Measurements from ENCODE around the gene LY86. TPM values are rescaled to one million over a fixed set of nuclear protein-coding genes. Genes with fewer than 3 reads are reported as not detected.
A peak's percentile ranks its signal among the peaks of the same experiment; 100 is the strongest.

LY86 gene
- total RNA-seq, 2 donors from 2014 or later: not detected

DNA sequence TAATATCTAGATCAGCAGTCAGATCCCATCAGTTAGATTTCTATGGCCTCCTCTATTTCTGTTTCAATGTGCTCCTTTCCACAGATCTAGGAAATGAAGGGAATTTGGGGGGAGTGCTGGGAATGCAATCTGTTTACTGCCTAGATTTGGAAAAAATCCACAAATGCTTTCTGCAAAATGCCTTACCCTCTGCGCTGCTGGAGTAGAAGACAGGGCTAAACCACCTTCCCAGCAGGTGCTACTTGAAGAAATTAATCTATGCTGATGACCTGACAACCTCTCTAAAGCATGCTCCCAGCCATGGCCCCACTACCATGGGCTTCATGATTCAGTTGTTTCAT, 46.2 kb downstream of the LY86 start:
- peaks cover 6% of the 10 kb centered on the region for H3K4me1 Mint-ChIP-seq
- H3K27me3 Mint-ChIP-seq: peaks cover 3% of the 10 kb centered on the region
- H3K4me3 Mint-ChIP-seq: no peak overlapping the region
- no peak overlapping the region for H3K27ac Mint-ChIP-seq
- no peaks in the 10 kb centered on the region for H3K9me3 Mint-ChIP-seq
- no peak for ATAC-seq (replicated peaks)
- no peaks in the 10 kb centered on the region for H3K36me3 Mint-ChIP-seq (ENCODE audit: low read depth)

DNA sequence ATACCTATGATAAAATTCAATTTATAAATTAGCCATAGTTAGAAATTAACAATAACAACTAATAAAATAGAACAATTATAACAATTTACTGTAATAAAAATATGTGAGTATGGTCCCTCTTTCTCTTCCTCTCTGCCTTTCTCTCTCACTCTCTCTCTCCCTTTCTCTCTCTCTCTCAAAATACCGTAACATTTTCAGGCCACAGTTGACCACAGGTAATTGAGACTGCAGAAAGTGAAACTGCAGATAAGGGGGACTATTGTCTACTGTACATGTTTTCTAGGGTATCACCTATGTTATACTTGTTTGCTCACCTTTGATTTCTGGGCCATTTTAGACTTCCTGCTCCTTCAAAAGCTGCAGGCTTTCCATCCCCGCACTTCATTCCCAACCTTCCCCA, 46.8 kb downstream of the LY86 start:
- H3K4me3 Mint-ChIP-seq: no peak overlapping the region
- H3K9me3 Mint-ChIP-seq: no peaks in the 10 kb centered on the region
- H3K36me3 Mint-ChIP-seq (ENCODE audit: low read depth): no peaks in the 10 kb centered on the region
- peaks cover 6% of the 10 kb centered on the region for H3K4me1 Mint-ChIP-seq
- H3K27ac Mint-ChIP-seq: no peak overlapping the region
- no peak for ATAC-seq (replicated peaks)
- peaks cover 3% of the 10 kb centered on the region for H3K27me3 Mint-ChIP-seq

DNA sequence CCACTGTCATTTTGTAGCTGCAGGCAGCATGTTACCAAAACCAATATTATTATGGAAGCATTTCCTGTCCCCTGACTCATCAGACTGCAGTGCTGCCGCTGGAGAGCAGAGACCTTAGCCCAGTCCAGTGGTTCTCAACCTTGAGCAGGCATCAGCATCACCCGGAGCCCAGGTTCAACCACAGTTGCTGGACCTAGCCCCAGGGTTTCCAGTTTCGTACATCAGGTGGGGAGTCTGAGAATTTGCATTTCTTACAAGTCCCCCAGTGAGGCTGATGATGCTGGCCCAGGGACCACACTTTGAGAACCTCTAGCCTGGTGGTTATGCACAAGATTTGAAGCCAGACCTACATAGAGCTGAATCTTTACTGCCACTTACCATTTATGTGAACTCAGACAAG, 47.3 kb downstream of the LY86 start:
- peaks cover 6% of the 10 kb centered on the region for H3K4me1 Mint-ChIP-seq
- H3K9me3 Mint-ChIP-seq: no peaks in the 10 kb centered on the region

DNA sequence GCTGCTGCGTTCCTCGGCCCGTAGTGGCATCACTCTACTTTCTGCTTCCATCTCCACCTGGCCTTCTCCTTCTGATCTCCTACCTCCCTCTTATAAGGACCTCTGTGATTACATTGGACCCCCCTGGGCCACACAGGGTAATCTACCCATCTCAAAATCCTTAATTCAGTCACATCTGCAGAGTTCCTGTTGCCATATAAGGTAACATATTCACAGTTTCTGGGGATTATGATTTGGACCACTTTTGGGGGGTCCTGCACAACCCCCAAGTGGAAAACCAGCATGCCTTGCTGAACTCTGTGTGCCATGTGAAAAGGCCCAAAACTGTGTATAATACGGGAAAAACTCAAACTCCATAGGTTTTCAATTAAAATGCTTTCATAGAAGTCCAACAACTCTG, 51.1 kb downstream of the LY86 start:
- Mint-ChIP-seq H3K27ac (no peak overlapping the region), H3K36me3 (ENCODE audit: low read depth) (no peaks in the 10 kb centered on the region), H3K4me1 (peaks cover 9% of the 10 kb centered on the region), H3K4me3 (no peak overlapping the region), H3K9me3 (no peaks in the 10 kb centered on the region), H3K27me3 (peaks cover 9% of the 10 kb centered on the region)
- ATAC-seq (replicated peaks): no peak

More for the DNA sequence above, 47.3 kb downstream of the LY86 start:
- ATAC-seq (replicated peaks): no peak
- Mint-ChIP-seq H3K36me3 (ENCODE audit: low read depth) (no peaks in the 10 kb centered on the region), H3K27ac (no peak overlapping the region), H3K27me3 (peaks cover 3% of the 10 kb centered on the region), H3K4me3 (no peak overlapping the region)

DNA sequence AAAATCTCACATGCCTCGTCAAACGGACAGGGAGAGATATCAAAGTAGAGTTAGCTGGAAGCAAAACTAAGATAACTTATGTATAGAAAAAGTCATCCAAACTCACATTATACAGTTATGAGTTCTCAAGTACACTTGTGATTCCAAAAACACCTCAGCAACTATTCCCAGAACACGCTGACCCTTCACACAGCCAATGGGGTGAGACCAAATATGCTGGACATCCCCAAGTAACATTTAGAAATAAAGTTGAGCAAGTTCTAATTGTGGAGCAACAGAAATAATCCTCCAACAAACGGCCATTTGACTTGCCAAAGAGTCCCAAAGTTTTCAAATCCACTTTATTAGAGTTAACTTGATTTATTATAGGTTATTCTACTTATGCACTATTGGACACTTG, 52.4 kb downstream of the LY86 start:
- no peaks in the 10 kb centered on the region for H3K36me3 Mint-ChIP-seq (ENCODE audit: low read depth)
- ATAC-seq (replicated peaks): no peak
- H3K27me3 Mint-ChIP-seq: peaks cover 9% of the 10 kb centered on the region
- no peak overlapping the region for H3K4me3 Mint-ChIP-seq
- no peak overlapping the region for H3K27ac Mint-ChIP-seq
- no peaks in the 10 kb centered on the region for H3K9me3 Mint-ChIP-seq
- H3K4me1 Mint-ChIP-seq: peaks cover 7% of the 10 kb centered on the region

DNA sequence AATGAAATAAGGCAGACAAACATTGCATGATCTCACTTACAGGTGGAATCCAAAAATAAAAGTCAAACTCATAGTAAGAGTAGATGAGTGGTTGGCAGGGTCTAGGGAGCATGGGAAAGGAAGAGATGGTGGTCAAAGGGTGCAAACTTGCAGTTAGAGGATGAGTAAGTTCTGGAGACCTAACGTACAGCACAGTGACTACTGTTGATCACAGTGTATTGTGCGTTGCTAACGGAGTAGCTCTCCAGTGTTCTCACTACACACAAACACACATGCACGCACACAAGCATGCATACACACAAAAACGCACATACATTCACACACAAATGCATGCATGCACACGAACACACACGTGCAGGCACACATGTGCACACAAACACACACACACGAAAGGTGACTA, 54.9 kb downstream of the LY86 start:
- H3K4me1 Mint-ChIP-seq: peaks cover 7% of the 10 kb centered on the region
- peak overlapping the region; percentile 14 for H3K27ac Mint-ChIP-seq
- no peaks in the 10 kb centered on the region for H3K36me3 Mint-ChIP-seq (ENCODE audit: low read depth)
- ATAC-seq (replicated peaks): peak; percentile 92
- no peaks in the 10 kb centered on the region for H3K9me3 Mint-ChIP-seq
- H3K27me3 Mint-ChIP-seq: peaks cover 9% of the 10 kb centered on the region
- peak overlapping the region; percentile 12 for H3K4me3 Mint-ChIP-seq

DNA sequence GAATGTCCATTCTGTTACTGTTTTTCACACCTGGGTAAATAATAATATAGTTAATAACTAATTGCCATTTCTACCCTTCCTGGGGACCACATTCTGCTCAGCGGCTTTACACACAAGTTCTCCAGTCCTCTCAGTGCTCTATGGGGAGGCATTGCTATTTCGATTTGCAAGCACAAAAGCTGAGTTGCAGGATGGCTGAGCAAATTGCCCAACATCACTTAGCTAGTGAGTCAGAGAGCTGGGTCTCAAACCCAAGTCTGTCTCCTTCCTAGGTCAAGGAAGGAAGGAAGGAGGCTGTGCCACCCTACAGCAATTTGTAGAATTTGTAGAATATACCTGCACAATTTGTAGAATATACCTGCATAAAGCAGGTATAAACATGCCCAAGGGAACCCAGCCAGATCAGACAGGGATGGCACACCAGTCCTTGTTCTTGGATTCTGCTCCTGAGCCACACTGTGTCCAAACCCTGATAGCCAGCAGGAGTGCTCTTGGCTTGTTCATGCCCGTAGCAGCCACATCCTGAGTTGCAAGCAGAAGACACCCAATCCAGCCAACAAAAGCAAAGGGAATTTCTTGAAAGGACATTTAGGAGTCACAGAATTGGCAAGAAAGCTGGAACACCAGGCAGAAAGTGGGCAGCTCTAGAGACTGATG, 56.9 kb downstream of the LY86 start:
- no peak for ATAC-seq (replicated peaks)
- peaks cover 6% of the 10 kb centered on the region for H3K27me3 Mint-ChIP-seq
- no peaks in the 10 kb centered on the region for H3K36me3 Mint-ChIP-seq (ENCODE audit: low read depth)
- peaks cover 7% of the 10 kb centered on the region for H3K4me1 Mint-ChIP-seq
- H3K27ac Mint-ChIP-seq: no peak overlapping the region
- H3K4me3 Mint-ChIP-seq: no peak overlapping the region
- H3K9me3 Mint-ChIP-seq: no peaks in the 10 kb centered on the region

DNA sequence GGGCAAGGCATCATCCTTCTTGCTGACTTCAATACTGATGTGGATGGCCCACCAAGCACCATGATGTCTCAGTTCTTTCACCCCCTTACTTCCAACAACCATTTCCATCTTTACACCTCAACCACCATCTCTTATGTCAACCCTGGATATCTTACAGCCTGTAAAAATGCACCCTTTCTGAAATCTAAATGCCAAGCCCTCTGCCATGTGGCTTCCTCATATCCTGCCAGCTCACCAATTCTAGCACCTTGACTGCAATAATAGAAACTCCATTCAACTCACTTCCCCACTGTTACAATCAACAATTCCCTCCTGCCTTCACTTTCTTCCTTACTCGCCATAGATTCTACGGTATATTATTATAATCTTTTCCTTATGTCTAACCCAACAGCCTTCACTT, 57.9 kb downstream of the LY86 start:
- H3K27me3 Mint-ChIP-seq: peaks cover 6% of the 10 kb centered on the region
- H3K27ac Mint-ChIP-seq: no peak overlapping the region
- H3K36me3 Mint-ChIP-seq (ENCODE audit: low read depth): no peaks in the 10 kb centered on the region
- ATAC-seq (replicated peaks): no peak
- H3K4me1 Mint-ChIP-seq: peaks cover 7% of the 10 kb centered on the region
- H3K9me3 Mint-ChIP-seq: no peaks in the 10 kb centered on the region
- H3K4me3 Mint-ChIP-seq: no peak overlapping the region

DNA sequence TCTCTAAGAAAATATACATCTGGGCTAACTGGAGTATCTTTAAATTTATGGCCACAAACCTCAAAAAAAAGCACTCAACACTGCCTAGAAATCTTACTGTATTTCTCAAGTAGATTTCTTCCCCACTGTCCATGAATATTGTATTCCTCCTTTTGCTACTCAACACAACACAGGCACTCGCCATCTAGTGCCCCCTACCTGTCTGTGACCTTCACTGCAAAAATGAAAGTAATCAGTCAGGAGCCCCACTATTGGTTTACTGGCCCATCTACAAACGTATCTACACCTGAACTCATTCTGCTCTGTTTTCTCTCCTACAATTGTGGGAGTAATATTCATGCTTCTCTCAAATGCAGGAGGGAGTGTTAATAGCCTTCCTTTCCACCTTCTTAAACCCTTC, 58.3 kb downstream of the LY86 start:
- Mint-ChIP-seq H3K27ac (no peak overlapping the region), H3K4me3 (no peak overlapping the region), H3K27me3 (peaks cover 6% of the 10 kb centered on the region), H3K4me1 (peaks cover 7% of the 10 kb centered on the region), H3K9me3 (no peaks in the 10 kb centered on the region), H3K36me3 (ENCODE audit: low read depth) (no peaks in the 10 kb centered on the region)
- ATAC-seq (replicated peaks): no peak

DNA sequence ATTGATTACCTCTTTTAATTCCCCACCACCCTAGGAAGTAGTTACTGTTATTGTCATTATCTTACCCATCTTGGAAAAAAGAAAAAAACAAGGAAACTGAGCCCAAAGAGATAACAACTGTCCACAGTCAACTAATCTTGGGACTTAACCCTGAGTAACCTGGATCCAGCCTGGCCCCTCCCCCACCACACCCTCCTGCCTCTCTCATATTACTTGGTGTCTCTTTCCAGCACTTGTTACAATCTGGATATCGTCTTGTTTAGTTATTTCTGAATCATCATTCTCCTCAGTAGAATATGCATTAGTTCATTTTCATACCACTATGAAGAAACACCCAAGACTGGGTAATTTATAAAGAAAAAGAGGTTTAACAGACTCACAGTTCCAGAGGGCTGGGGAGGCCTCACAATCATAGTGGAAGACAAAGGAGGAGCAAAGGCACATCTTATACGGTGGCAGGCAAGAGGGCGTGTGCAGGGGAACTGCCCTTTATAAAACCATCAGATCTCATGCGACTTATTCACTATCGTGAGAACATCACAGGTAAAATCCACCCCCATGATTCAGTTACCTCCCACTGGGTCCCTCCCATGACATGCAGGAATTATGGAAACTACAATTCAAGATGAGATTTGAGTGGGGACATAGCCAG, 60.3 kb downstream of the LY86 start:
- no peaks in the 10 kb centered on the region for H3K9me3 Mint-ChIP-seq
- H3K4me1 Mint-ChIP-seq: peaks cover 3% of the 10 kb centered on the region
- no peak overlapping the region for H3K4me3 Mint-ChIP-seq
- H3K36me3 Mint-ChIP-seq (ENCODE audit: low read depth): no peaks in the 10 kb centered on the region
- ATAC-seq (replicated peaks): no peak
- H3K27ac Mint-ChIP-seq: no peak overlapping the region
- peaks cover 4% of the 10 kb centered on the region for H3K27me3 Mint-ChIP-seq

DNA sequence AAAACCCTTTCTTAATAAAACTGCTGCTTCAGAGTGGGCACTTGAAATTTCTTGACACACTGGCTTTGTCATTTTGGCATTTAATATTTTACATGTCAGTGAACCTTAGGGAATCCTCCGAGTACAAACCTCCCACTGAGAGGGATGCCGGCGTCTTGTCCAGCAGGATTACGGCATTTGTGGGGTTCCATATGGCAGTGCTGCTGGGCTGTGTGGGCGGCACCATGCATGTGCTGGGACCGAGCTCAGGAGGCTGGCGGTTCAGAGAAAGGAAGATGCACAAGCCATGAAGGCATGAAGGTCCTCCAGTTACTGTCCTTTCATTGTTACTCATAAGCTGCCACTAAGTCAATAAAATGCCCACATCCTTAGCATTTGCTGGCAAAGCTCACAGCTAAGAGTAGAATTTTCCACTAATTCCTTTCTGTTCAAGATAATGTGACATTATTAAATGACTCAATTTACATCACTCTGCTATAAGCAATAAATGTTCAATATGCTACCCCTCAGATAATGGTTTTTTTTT, 61.4 kb downstream of the LY86 start:
- no peak overlapping the region for H3K4me3 Mint-ChIP-seq
- H3K27ac Mint-ChIP-seq: no peak overlapping the region
- ATAC-seq (replicated peaks): peak; percentile 44
- H3K36me3 Mint-ChIP-seq (ENCODE audit: low read depth): no peaks in the 10 kb centered on the region
- peaks cover 4% of the 10 kb centered on the region for H3K27me3 Mint-ChIP-seq
- H3K4me1 Mint-ChIP-seq: peaks cover 14% of the 10 kb centered on the region
- H3K9me3 Mint-ChIP-seq: no peaks in the 10 kb centered on the region

DNA sequence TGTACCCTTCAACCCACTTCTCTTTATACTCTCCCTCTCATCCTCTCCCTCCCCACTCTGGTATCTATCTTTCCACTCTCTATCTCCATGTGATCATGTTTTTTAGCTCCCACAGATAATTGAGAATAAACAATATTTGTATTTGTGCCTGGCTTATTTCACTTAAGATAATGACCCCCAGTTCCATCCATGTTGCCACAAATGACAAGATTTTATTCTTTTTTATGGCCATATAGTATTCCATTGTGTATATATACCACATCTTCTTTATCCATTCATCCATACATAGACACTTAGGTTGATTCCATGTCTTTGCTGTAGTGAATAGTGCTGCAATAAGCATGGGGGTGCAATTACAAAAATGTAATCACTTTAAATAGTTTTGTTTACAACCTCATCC, 62.3 kb downstream of the LY86 start:
- H3K27me3 Mint-ChIP-seq: peaks cover 4% of the 10 kb centered on the region
- H3K4me1 Mint-ChIP-seq: peaks cover 23% of the 10 kb centered on the region
- H3K36me3 Mint-ChIP-seq (ENCODE audit: low read depth): no peaks in the 10 kb centered on the region
- H3K27ac Mint-ChIP-seq: no peak overlapping the region
- ATAC-seq (replicated peaks): no peak
- no peaks in the 10 kb centered on the region for H3K9me3 Mint-ChIP-seq
- H3K4me3 Mint-ChIP-seq: no peak overlapping the region

DNA sequence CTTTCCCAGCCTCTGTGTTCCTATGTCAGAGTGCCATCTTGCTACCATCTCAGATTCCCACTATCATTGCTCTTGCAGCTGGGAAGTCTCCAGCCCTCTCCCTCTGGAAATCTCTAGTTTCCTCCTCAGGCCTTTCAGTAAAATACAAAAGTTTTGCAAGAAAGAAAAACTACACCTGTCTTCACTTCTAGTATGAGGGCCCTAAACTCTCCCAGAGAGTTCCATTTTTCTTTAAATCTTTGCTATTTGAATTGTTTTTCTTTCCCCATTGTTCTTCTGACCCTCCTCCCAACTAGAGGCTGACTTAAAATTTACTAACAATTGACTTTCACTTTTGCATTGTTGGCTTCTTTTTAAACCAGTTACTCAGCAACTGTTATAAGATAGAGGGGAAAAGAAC, 62.8 kb downstream of the LY86 start:
- Mint-ChIP-seq H3K9me3 (no peaks in the 10 kb centered on the region), H3K4me1 (peaks cover 26% of the 10 kb centered on the region), H3K27ac (no peak overlapping the region), H3K27me3 (peaks cover 4% of the 10 kb centered on the region), H3K36me3 (ENCODE audit: low read depth) (no peaks in the 10 kb centered on the region), H3K4me3 (no peak overlapping the region)
- no peak for ATAC-seq (replicated peaks)

DNA sequence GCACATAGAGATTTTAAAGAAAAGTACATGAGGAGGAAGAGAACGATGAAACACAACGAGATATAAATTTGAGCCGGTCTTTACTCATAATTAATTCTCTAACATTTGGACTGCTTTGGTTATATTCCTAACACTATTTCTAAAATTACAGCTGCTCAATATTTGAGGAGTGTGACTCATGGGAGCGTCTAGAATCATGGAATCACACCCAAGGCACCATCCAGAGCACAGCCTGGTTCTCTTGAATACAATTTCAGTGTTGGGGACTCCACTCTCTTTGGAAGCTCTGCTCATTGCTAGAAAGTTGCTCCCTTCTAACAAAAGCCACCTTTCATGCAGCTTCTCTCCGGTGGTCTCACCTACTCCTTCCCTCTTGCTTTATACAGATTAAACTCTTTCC, 64.4 kb downstream of the LY86 start:
- Mint-ChIP-seq H3K4me1 (peaks cover 26% of the 10 kb centered on the region), H3K4me3 (no peak overlapping the region), H3K27me3 (peaks cover 4% of the 10 kb centered on the region), H3K36me3 (ENCODE audit: low read depth) (no peaks in the 10 kb centered on the region), H3K27ac (no peak overlapping the region), H3K9me3 (no peaks in the 10 kb centered on the region)
- ATAC-seq (replicated peaks): no peak

All from activated T-helper 17 cell treated with anti-CD3 and anti-CD28 coated beads, Interleukin-2, amount 50 U/mL, for 72 hours (primary cell).